Stimulated activated CD4-positive, alpha-beta T cell treated with anti-CD3 and anti-CD28 coated beads, Interleukin-15, amount 100 ng/mL, for 24 hours (primary cell): ENCODE measurements around the gene ACY1.

Experiments used
- DNase-seq: peaks from one replicate; pipeline ENCODE4 v3.0.0-alpha.2; 2020

ACY1 gene

DNA sequence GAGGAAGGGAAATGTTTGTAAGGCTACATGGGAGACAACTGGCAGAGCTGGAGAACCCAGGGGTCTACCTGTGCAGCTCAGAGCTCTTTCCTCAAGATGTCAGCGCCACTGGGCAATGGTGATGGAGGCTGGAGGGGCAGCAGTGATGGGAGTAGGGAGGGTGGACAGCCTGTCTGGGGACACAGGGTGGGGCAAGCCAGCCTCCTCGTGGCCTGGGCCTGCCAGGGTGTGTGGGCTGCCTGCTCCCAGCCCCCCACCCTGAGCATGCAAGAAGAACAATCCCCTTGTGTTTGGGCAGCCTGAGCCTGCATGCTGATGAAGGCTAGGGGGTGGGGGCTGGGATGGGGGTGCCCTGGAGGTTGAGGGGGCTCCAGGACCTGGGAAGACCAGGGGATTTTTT is 17.3 kb upstream of the ACY1 start:
- DNase-seq = no peak

DNA sequence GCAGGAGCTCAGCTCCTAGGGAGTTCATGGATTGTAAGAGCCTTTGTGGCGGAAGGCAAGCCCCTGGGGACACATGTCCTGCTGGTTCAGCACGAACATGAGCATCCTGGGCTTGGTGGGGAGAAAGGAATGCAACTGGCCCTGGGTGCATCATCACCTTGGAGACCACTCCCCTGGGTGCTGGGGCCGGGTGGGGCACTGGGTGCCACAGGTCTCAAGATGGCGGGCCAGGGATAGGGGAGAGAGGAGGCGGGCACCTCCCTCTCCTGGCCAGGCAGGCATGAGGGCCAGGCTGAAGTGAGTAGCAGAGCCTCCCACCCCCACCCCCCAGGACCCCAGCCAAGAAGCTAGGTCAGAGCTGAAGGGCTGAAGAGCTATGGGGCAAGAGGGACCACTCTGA is 16.8 kb upstream of the ACY1 start:
- DNase-seq = no peak

DNA sequence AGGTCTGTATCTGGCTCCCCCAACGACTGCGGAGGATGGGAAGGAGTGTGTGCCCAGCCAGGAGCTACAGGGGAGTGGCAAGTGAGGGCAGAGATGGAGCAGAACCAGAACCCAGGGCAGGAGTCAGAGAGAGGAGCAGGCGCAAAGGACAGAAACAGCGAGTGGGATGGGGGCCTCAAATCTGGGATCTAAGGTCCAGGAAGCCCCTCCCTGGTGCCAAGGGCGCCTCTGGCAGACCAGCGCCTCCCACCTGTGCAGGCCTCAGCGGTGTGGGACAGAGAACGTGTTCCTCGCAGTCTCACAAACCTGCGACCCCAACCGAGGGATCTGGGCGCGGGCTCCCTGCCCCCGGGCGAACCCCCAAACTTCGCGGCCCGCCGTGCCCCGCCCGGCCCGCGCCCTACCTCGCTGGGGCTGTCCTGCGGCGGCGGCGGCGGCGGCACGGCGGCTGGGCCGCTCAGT is 16.4 kb upstream of the ACY1 start:
- no peak for DNase-seq

DNA sequence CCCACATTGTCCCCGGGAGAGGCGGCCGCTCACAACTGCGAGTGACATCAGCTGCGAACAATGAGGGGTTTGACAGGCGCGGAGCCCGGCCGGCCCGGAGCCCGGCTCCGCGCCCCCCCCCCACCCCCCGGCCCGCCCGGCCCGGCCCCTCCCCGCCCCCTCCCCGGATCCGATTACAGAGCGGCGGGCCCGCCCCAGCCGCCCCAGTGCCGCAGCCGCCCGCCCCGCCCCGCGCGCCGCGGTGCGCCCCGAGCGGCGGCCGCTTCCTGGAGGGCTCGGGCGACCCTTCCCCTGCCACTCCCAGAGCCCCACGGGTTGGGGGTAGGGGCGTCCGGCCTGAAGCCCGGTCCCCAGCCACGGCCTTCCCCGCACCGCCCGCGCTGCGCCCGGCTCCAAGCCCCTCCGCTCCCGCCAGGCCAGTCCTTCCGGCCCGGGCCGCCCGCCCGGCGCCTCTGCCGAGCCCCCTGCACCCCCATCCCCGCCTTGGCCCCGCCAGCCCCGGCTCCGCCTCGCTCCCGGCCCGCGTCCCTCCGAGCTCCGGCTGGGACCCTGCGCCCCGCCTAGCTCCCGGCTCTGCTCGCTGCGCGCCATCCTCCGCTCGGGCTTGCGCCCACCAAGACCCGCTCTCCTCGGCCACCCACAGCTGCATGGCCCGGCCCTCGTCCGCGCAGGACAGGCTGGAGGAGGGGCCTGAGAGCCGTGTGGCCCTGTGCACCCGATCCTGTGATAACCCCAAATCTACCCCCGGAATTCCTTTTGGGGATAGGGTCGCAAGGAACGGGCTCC is 15.8 kb upstream of the ACY1 start, which contains the start of gene PCBP4:
PCBP4 (minus strand) TSS at position 71 of the 786 bp plus-strand sequence. CDS start 6,214 bp downstream, outside the sequence.
- peak; percentile 54 for DNase-seq

DNA sequence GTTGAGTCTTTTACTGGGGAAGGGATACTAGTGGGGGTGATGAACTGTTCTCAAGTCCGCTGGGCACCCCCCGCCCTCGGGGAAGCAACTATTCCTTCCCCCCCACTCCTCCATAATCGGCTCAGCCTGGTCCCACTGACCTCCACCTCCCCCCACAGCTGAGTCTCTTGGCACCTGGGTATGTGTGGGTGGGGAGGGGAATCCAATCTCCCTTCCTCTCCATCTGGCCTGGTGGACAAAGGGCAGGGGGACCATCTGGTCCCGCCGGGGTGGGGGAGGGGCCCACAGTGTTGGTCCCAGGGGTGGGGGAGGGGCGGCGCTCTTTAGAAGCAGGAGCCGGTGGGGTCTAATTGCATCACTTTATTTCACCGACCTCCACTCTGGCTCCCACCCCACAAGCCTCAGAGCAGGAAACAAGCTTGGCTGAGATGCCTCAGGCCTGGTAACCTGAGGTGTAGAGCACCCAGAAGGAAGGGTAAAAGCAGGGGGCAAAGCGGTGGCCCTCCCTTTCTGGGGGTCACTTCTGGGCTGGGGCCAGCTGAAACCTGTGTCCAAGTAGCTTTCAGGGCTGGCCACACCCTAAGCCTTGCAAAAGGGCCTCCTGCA is 15.1 kb upstream of the ACY1 start:
- DNase-seq = no peak

DNA sequence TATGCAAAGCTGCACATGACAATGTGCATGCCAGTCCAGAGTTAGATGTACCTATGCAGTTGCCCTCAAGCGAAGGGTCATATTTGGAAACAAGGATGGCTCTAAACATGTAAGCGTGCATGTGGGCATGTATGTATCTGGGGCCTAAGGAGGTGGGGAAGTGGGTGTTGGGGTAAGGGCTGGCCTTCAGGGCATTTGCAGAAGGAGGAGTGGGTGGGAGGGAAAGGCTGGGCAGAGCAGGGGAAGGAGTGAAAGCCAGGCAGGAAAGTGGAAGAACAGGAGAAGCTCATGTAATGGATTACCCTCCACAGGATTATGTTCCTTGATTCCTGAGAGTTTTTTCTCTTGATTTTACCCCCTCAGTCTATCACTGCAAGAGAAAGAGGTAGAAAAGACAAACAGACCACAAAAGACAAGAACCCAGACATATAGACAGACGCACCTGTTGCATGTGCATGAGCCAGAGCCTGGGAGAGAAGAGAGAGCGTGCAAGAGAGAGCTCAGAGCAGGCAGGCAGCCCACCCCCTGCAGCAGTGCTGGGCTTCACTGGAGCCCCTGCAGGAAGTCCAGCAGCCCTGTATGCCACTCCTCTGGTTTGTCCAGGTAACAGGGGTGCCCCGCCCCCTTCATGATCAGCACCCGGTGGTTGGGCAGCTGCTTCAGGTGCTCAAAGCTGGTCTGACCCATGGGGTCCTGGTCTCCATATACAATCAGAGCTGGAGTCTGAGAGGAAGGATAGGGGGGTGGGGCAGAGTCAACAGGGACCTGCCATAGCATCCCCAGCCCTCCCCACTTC is 14.3 kb upstream of the ACY1 start:
- no peak for DNase-seq

DNA sequence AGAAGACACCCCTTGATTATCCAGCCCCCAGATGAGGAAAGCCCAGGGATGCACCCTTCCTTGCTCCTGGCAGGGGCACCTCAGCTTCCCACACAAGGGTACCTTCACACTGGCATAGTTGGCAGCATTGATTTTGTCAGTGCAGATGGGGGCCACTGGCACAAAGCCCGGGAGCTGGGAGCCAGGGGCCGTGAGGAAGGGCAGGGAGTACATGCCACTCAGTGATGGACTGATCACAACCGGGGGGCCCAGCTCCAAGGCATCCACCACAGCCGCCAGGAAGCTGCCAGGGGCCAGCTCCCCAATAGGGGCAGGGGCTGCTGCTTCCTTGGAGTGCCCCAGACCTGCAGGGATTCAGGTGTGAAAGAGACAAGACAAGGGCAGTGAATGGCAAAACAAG is 13.5 kb upstream of the ACY1 start:
- DNase-seq = no peak

DNA sequence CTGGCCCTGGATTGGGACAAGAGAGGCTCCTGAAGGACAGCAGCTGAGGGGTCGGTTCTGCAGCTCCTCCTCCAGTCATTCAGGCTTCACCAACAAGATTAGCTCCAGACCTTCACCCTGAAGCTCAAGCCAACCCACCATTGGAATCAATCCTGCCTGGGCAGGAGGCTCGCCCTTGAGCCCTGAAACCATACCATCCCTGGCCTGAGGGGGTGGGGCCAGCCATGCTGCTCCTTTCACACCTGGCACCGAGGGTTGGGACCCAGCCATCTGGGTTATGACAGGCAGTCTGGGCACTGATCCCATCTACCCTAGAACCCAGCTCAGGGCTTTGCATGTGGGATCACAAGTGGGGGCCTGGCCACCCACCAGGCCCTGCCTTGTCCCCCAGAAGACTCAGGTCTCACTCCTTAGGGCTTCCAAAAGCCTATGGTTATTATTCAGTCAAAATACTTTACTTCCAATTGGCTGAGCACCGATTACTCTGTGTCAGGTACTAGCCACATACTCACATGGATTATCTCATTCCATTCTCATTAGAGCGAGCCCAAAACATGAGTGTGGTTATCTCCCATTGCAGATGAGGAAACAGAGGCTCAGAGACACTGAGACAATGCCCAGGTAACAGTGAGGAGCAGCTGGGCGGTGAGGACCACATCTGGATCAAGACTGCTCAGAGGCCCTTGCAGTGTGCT is 12.6 kb upstream of the ACY1 start:
- no peak for DNase-seq

DNA sequence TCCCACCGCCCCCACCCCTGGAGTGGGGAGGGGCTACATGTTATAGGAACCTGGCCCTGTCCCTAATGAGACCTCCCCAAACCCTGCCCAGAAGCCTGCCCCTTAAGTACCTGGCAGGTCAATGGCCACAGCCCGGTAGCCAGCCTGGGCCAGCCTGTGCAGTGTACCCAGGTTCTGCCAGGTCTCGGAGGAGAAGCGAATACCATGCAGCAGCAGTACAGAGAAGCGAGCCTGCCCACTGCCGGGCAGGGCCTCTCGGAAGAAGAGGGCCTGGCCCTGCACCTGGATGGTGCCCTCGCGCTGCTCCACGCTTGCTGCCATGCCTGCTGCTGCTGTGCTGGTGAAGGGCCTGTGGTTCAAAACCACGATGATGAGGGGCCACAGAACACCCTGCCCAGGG is 12.0 kb upstream of the ACY1 start:
- DNase-seq = no peak

DNA sequence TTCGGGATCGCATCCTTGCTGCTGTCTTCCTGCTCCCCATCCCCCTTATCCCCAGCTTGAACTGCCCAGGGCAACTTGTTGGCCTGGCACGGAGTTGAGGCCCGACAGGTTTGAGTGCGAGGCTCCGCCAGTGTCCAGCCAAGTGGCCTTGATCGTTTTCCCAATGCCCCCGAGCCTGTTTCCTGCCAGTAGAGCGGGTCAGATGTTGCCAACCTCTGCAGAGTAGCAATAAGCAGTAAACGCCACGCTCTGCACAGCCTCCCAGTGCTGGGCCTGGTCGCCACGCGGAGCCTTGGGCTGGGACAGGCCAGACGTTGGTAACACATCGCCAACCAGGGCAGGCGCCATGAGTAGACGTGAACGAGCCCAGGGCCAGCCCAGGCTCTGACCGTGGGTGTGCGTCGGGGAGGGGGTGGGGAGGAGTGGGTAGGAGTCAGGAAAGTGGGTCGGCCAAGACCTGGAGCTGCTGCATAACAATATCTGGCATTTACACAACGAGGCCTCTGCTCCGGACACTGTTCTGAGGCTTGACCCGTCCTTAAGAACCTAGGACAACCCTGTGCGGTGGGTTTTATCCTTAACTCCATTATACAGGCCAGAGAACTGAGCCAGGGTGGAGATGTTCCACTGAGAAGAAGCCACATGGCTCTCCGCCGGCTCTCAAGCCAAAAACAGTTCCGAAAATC is 8.9 kb upstream of the ACY1 start:
- DNase-seq = peak; percentile 49

DNA sequence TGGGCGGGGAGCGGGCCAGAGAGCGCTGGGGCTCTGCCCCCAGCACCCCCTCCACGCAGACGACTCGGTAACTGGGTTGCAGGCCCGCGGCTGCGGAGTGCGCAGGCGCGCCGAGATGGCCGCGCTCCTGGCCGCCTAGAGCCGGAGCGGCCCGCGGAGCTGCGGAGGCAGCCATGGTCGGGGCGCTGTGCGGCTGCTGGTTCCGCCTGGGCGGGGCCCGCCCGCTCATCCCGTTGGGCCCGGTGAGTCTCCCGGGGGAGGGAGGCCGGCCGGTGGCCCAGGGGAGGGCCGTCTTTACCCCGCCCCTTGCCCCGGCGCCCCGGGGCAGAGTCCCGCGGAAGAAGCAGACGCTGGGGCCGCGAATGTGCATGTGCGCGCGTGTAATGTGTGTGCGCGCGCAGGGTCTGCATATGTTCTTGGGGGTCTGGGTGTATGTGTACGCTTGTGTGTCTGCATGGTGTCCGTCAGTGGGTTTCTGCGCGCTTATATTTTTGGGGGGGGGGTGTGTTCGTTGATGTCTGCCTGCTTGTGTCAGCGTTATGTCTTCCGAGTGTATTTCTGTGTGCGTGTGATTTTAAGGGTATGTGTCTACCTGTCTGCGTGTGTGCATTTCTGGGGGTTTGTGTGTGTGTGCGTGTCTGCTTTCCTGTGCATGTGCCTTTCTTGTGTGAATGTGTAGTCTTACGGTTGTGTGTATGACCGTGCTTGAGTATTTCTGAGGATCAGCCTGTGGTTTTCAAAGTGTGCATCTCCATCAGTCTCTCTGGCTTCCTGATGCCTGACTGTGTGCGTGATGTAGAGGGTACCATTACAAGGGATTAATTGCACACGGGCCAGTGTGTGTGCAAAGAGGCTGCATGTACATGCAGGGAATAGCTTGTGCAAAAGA is 8.1 kb upstream of the ACY1 start, which contains the start of gene ABHD14A:
ABHD14A (plus strand) TSS at position 102 of the 889 bp plus-strand sequence; CDS start at position 174, 72 bp downstream.
- peak; percentile 79 for DNase-seq

DNA sequence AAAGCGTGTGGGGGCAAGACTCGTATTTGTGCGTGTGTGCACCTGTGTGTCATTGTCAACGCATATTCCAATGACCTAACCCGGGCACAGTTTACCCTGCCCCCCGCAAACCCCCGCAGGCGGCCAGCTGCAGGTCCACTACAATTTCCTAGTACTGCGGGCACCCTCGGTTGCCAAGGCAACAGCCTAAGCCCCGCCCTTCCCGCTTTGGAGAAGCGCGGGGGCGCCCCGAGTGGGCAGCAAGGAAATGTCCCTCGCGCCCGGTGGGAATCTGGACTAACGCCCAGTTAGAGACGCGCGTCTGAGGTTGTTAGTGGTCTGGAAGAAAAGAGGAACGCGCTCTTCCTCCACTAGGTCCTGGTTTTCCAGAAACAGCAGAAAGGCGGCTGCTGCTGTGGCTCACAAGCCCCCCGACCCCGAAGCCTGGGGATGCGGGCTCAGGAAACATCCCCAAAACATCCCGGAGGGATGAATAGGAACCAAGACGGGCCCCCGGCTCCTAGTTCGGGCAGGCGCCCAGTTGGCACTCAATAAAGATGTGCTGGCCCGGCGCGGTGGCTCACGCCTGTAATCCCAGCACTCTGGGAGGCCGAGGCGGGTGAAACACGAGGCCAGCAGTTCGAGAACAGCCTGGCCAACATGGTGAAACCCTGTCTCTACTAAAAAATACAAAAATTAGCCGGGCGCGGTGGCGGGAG is 7.3 kb upstream of the ACY1 start:
- peak; percentile 54 for DNase-seq

DNA sequence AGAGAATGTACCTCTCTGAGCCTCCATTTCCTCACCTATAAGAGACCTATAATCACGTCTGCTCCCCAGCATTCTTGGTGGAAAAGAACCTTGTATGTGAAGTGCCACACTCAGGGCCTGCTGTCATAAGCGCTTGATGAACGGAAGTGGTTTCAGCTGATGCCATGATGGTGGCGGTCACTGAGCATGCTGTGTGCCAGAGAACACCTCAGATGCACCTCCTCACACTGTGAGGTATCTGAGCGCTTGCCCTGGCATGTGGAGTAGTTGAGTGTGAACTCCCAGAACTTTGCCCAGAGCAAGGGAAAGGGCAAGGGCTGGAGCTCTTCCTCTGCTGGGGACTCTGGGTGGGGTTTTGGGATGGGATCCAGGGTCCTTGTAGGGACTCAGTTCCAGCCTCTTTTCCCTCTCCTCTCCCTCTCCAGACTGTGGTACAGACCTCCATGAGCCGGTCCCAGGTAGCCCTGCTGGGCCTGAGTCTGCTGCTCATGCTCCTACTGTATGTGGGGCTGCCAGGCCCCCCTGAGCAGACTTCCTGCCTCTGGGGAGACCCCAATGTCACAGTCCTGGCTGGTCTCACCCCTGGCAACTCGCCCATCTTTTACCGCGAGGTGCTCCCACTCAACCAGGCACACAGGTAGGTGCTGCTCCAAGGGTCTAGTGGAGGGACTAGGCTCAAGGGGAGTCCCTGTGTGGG is 5.7 kb upstream of the ACY1 start:
- DNase-seq = no peak

DNA sequence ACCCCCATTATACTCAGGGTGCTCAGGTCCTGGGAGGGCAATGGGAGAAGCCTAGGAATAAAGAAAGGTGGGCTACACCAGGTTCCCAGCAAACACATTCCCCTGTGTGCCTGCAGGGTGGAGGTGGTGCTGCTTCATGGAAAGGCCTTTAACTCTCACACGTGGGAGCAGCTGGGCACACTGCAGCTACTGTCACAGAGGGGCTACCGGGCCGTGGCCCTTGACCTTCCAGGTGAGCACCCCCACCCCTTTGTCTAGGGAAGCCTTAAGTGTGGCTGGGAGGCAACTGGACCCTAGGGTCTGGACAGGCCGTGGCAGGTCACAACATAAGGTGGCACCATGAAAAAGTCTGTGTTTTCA is 5.2 kb upstream of the ACY1 start:
- DNase-seq = no peak

DNA sequence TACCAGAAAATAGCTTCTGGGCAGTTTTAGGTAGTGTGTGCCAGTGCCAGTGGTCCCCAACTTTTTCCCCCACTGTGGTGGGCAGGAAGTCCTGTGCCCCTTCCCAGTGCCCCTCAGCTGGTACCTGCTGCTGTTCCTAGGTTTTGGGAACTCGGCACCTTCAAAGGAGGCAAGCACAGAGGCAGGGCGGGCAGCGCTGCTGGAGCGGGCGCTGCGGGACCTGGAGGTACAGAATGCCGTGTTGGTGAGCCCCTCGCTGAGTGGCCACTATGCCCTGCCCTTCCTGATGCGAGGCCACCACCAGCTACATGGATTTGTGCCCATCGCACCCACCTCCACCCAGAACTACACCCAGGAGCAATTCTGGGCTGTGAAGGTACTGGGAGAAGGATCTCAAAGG is 3.1 kb upstream of the ACY1 start:
- no peak for DNase-seq

DNA sequence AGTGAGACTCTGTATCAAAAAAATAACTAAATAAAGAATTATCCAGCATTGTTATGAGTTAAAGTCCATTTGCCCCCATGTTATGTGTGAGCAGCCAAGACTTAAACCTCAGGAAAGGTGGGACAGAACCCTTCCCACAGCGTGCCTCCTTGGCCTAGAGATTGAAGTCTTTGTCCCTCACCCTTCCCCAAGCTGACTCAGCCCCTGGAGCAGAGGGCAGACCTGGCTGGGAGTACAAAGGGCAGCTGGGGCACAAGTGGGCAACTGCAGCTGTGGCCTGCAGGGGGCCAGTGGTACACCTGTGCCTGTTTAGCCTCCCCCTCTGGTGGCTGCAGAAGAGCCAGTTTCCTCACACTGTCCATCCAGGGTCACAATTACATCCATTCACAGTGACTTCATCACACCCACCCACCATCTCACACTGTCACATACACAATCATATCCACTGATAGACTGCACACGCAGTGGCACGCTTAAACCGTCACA is 940 bp upstream of the ACY1 start:
- DNase-seq = peak; percentile 55

DNA sequence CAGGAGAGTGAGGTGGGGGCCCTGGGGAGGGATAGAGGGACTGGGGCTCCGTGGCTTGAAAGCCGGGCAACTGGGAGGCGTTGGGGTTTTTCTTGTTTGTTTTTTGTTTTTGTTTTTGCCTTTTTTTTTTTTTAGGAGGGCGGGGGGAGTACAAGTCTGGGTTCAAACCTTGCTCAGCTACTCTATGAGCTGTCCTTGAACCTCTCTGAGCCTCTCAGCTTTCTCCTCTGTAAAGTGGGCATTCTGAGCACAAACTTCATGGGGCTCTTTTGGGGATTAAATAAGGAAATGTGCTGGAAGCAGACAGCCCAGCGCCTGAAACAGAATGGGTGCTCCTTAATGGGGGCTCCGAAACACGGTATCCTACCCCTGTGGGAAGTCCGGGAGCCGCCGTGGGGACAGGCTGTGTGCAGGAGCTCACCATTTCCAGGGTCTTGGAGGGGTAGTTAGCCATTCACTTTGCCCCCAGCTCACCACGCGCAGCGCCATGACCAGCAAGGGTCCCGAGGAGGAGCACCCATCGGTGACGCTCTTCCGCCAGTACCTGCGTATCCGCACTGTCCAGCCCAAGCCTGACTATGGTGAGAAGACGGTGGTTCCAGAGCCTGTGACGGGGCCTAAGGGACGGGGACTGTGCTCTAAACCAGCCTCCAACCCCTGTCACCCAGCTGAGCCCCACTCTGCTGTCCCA is 388 bp downstream of the ACY1 start:
- DNase-seq = no peak

DNA sequence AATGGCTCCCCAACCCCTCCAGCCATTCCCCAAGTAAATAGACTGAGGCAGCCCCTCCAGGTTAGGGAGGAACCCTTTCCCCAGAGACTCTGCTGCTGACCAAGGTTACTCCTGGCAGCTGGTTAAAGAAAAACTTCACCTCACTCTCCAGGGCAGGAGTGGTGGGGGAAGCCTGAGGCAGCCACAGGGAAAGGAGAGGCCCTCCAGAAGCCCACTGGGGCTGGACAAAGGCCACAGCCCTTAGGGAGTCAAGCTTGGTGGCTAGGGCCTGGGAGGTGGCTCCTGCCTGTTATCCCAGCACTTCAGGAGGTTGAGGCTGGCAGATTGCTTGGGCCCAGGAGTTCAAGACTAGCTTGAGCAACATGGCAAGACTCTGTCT is 923 bp downstream of the ACY1 start:
- DNase-seq = no peak

DNA sequence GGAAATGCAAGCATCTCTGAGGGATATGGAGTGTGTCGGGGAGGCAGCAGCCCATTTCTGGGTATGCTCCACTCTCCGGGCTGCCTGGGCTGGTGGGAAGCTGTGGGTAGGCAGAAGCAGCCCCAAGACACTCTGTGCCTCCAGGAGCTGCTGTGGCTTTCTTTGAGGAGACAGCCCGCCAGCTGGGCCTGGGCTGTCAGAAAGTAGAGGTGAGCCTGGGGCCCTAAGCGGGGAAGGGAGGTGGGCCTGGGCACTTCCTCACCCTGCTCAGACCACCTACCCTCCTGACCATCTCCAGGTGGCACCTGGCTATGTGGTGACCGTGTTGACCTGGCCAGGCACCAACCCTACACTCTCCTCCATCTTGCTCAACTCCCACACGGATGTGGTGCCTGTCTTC is 1.7 kb downstream of the ACY1 start:
- no peak for DNase-seq
